ENCODE results near the gene ELAVL1. TPM values are rescaled to one million over a fixed set of nuclear protein-coding genes. Genes with fewer than 3 reads are reported as not detected.

The ELAVL1 gene
- polyA plus RNA-seq, 4 donors = 66.7 to 94.5 (median 85.1) TPM

- DNase-seq (ENCODE audit: low read depth in 4 of 4, low spot score in 3 of 4) = no peak
Observed at GRCh38 chr19:8022275-8022674, 16.8 kb upstream of the ELAVL1 start.

GRCh38 chr19:8021374-8021773 is 15.9 kb upstream of the ELAVL1 start:
- DNase-seq (ENCODE audit: low read depth in 4 of 4, low spot score in 3 of 4) = no peak

DNA sequence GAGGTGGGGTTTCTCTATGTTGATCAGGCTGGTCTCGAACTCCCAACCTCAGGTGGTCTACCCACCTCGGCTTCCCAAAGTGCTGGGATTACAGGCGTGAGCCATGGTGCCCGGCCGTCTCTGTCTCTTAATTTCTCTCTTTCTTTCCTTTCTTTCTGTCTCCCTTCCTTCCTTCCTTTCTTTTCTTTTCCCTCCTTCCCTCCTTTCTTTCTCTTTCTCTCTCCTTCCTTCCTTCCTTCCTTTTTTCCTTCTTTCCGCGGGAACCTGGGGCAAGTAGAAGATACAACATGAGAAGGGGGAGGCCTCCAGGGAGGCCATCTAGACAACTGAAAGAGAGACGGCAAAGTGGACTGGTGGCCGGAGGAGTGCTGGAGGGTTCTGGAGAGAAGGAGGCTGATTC is 15.2 kb upstream of the ELAVL1 start:
- no peak for DNase-seq (ENCODE audit: low read depth in 4 of 4, low spot score in 3 of 4)

DNA sequence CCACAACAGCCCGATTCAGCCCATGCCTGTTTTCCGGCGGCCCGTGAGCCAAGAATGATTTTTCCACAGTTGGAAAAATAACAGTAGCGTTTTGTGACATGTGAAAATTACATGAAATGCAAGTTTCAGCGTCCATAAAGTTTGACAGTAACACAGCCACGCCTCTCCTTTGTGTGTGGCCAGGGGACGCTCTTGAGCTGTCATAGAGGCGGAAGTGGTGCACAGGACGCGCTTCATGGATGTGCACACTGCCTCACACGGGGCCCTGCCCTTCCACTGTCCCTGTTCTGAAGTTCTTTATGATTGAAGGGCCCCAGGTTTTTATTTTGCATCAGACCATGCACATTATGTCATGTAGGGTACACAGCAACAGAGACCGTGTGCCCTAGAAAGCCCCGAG is 12.4 kb upstream of the ELAVL1 start:
- no peak for DNase-seq (ENCODE audit: low read depth in 4 of 4, low spot score in 3 of 4)

DNA sequence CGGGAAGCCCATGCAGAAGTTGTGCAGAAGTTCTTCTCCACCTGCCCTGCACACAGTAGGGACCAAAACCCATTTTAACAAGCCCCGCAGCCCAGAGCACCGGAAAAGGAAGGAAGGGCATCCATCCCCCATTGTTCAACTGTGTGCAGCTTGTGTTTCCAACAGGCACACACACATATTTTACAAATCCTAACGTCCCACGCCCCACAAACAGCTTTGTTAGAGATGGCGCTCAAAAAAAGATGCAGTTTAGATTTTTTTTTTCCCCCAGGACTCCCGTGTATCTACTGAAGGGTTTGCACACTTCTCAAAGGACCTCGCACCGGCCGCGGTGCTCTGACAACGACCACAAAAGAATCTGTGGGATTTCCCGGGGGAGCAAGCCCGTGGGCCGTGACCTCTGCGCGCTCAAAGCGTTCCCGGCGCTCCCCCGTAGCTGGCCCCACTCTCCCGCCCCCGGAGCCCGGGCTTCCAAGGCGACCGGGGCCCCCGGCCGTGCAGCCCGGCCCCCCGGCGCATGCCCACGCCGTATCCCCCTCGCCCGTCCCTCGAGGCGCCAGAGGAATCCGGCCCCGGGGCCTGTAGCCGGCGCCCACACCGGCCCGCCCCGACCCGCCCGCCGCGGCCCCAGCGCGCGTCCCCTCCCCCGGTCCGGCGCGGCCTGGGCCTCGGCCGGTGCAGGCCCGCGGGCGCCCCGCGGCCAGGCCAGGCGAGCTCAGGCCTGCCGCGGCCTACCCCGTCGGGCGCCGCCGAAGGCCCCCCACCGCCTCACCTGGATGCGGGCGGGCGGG is 523 bp downstream of the ELAVL1 start:
- no peak for DNase-seq (ENCODE audit: low read depth in 4 of 4, low spot score in 3 of 4)

- DNase-seq (ENCODE audit: low read depth in 4 of 4, low spot score in 3 of 4) = no peak
Observed at GRCh38 chr19:8004001-8004400, 1.4 kb downstream of the ELAVL1 start.

DNA sequence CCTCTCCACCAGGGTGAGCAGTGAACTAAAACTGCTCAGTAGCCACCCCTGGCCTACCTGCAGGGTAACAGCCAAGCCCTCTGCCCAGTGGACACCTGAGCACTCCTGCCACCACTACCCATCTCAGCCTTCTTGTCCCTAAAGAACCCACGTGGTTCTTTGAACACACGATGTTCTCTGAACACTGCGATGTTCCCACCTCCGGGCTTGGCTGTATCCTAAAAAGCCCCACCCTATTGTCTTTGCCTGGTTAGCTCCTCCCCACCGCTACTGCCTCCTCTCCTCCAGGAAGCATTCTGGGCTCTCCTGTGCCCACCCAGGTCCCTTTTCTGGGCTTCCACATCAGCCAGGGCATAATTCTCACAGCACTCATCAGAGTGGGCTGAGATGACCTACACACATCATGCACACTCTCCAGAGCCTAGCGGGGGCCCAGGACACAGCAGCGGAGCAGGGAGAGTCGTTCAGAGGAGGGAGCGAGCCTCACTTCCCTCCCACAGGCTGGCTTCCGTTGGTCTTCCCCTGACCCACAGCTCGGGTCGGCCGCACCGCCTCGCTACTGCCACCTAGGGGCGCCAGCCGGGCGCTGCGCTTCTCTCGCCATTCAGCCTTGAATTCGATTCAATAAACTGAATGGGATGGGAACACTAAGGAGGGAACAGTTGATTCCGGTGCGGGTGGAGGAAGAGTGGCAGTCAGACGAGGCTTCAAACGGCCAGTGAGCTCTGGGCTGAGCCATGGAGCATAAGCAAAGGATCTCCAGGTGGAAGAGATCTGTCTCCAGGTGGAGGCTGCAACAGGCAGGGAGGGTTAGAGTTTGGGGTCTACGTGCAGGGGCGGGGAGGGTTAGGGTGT is 3.2 kb downstream of the ELAVL1 start:
- DNase-seq (ENCODE audit: low read depth in 4 of 4, low spot score in 3 of 4) = peak in 2 of 4 donors; percentile 43 to 55

- no peak for DNase-seq (ENCODE audit: low read depth in 4 of 4, low spot score in 3 of 4)
Observed at GRCh38 chr19:8001651-8001994, 3.8 kb downstream of the ELAVL1 start.

DNA sequence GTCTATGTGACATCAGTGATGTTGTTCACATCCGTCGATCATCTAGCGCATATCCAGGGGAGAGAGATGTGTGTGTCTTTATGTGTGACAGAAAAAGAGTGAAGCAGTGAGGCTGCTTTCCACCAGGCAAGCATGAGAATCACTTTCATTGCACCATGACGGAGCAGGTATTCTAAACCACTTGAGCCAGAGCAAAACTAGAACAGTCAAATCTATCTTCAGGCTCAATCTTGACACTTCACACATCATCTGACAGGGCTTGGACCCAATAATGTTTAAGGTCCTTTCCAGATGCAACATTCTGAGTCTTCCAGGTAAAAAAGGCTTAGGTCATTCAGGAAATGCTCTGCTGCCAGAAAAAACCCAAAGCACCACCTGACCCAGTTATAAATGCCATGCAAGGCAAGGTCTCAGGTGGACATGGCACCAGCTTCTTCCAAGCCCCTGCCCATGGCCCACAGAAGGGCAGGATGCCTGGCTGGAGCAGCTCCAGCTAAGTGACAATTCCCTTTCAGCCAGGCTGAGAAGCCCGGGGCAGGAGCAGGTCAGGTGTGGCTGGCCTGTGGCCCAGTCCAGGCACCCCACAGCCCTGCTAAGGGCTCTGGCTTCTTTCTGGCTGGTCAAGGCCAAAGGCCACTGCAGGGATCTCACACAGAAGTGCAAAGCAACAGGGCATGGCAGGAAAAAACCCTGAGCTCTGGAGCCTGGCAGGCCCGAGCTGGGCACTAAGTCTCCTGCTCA is 5.0 kb downstream of the ELAVL1 start:
- DNase-seq (ENCODE audit: low read depth in 4 of 4, low spot score in 3 of 4) = no peak

- no peak for DNase-seq (ENCODE audit: low read depth in 4 of 4, low spot score in 3 of 4)
Observed at GRCh38 chr19:7999376-7999775, 6.1 kb downstream of the ELAVL1 start.

- DNase-seq (ENCODE audit: low read depth in 4 of 4, low spot score in 3 of 4) = no peak
Observed at GRCh38 chr19:7997809-7998480, 7.5 kb downstream of the ELAVL1 start.

DNA sequence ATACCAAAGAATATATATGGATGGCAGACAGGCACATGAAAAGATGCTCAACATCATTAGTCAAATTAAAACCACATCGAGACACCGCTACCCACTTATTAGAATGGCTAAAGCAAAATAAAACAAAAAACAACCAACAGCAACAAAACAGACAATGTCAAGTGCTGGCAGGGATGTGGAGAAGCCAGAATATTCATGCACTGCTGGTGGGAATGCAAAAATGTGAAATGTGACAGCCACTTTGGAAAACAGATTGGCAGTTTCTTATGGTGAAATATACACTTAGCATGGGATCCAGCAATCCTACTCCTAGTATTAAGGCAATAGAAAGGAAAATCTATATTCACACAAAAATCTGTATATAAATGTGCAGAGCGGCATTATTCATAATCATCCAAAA is 8.6 kb downstream of the ELAVL1 start:
- no peak for DNase-seq (ENCODE audit: low read depth in 4 of 4, low spot score in 3 of 4)

GRCh38 chr19:7995810-7996158 is 9.7 kb downstream of the ELAVL1 start:
- DNase-seq (ENCODE audit: low read depth in 4 of 4, low spot score in 3 of 4) = no peak

DNA sequence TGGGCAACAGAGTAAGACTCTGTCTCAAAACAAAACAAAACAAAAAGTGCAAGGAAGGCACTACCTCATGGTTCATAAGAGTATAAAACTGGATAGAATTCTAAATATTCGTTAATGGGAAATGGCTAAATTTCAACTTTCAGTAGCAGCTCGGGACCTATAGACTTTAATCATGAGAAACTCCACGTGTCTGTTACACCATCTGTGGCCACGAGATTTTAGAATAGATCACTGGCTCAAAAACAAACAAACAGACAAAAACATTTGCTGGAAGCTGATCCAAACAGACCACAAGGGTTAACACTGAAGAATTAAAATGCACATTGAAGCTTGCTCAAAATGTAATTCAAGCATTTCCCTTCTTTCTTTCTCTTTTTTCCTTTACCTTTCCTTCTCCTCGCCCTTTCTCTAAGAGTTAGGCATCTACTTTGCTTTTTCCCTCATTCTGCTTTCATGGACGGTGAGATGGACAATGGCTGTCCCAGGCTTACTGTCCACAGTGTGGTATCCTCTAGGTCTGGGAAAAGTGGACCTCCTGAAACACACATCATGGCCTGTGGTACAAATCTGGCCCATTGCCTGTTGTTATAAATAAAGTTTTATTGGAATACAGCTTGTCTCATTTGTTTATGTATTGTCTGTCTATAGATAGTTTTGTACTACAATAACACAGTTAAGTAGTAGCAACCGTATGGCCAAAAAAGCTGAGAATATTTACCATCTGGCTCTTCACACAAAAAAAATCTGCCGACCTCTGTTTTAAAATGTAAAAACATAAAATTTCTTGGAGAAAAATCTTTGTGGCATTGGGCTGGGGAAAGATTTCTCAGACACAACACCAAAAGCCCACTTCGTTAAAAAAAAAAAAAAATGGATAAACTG is 10.3 kb downstream of the ELAVL1 start:
- no peak for DNase-seq (ENCODE audit: low read depth in 4 of 4, low spot score in 3 of 4)

GRCh38 chr19:7994114-7994513 is 11.3 kb downstream of the ELAVL1 start:
- DNase-seq (ENCODE audit: low read depth in 4 of 4, low spot score in 3 of 4) = no peak

DNA sequence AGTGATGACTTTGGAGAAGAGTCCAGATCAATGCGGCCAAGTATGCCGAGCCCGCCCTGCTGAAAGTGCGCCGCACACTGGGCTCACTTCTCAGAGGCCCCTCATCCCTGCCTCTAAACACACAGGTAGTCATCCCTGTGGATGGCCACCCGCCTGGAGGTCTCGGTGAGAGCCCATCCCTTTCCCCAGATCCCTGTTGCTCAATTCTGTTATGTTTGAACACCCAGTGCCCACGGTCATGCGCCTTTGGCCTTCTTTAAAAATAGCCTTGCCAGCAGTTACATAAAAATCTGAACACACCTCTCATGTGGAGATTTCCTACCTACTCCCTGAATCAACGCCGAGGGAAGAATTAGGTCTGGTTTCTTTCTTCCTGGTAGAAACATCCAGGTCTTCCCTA is 11.9 kb downstream of the ELAVL1 start:
- no peak for DNase-seq (ENCODE audit: low read depth in 4 of 4, low spot score in 3 of 4)

DNA sequence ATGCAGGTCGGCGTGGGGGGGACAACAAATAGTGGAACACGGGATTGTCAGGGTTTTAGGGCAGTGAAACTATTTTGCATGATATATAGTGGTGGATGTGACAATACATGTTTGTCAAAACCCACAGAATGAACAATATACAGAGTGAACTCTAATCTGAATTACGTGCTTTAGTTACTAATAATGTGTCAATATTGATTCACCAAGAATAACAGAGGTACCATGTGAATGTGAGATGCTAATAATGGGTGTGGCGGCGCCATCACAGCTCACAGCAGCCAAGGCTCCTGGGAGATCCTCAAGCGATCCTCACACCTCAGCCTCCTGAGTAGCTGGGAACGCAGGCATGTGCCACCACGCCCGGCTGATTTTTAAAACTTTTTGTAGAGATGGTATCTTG is 12.9 kb downstream of the ELAVL1 start:
- no peak for DNase-seq (ENCODE audit: low read depth in 4 of 4, low spot score in 3 of 4)

DNA sequence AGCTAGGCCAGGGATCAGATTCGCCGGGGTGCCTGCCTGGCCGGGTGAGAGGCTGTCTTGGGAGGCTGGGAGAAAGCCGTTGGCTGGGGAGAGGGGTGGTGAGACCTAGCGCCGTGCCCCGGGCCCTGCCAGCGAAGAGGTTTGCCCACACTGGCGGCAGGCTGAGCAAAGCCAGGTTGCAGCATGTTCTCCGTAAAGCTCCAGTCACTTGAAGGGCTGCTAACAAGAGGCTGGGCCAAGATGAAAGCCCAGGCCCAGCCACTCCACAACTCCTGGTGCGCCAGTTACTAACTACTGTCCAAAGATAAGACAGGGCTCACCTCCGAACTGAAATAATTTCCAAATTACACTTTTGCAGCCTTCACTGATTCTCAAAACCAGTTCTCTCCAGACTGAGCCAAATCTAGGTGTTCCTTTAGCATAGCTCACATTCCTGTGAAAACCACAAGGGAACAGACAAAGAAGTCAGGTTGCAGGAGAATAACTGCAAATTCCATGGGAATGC is 16.3 kb downstream of the ELAVL1 start:
- no peak for DNase-seq (ENCODE audit: low read depth in 4 of 4, low spot score in 3 of 4)

DNA sequence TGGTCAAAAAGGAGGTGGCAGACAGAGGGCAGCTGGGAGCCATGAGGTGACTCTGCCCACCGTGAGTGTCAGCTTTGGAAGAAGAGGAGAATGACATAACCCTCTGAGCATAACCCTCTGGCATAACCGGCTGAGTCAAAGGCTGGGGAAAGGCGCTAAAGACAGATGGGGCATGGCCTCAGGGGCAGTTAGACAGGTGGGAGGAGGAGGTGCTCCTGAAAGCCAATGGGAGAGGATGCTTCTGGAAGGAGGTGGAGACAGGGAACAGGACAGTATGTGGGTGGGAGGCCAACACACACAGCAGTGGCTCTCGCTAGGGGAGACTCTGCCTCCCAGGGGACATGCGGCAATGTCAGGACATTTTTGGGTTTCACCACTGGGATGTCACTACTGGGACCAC is 17.1 kb downstream of the ELAVL1 start:
- no peak for DNase-seq (ENCODE audit: low read depth in 4 of 4, low spot score in 3 of 4)

All from left renal pelvis (tissue), 4 donors.